Measurements from ENCODE around the gene CARS1. TPM values are rescaled to one million over a fixed set of nuclear protein-coding genes. Genes with fewer than 3 reads are reported as not detected.

Gene CARS1
- polyA plus RNA-seq, 1 donor, result 21.3 TPM

GRCh38 chr11:3007404-3008010 lies 49.7 kb downstream of the CARS1 start:
- DNase-seq, result no peak

GRCh38 chr11:3006505-3007260 lies 50.5 kb downstream of the CARS1 start:
- no peak for DNase-seq

- no peak for DNase-seq
These were observed 52.7 kb downstream of the CARS1 start for GRCh38 chr11:3004481-3004880.

GRCh38 chr11:3003396-3004231 lies 53.6 kb downstream of the CARS1 start:
- DNase-seq, result no peak

GRCh38 chr11:3002871-3003270 lies 54.4 kb downstream of the CARS1 start:
- no peak for DNase-seq

- no peak for DNase-seq
These were observed 54.8 kb downstream of the CARS1 start for GRCh38 chr11:3002351-3002861.

- DNase-seq, result no peak
These were observed 55.7 kb downstream of the CARS1 start for GRCh38 chr11:3001496-3001895.

- DNase-seq, result no peak
These were observed 56.9 kb downstream of the CARS1 start for GRCh38 chr11:3000032-3000961.

GRCh38 chr11:2999464-2999998 lies 57.7 kb downstream of the CARS1 start:
- no peak for DNase-seq

GRCh38 chr11:2998073-2998850 lies 59.0 kb downstream of the CARS1 start:
- DNase-seq, result no peak

GRCh38 chr11:2997406-2997805 lies 59.8 kb downstream of the CARS1 start:
- no peak for DNase-seq

GRCh38 chr11:2996976-2997375 lies 60.2 kb downstream of the CARS1 start:
- DNase-seq, result no peak

GRCh38 chr11:2995893-2996554 lies 61.2 kb downstream of the CARS1 start:
- no peak for DNase-seq

GRCh38 chr11:2995031-2995561 lies 62.1 kb downstream of the CARS1 start:
- no peak for DNase-seq

- DNase-seq, result no peak
These were observed 62.9 kb downstream of the CARS1 start for GRCh38 chr11:2994336-2994730.

GRCh38 chr11:2992997-2993325 lies 64.3 kb downstream of the CARS1 start:
- no peak for DNase-seq

GRCh38 chr11:2992234-2992996 lies 64.8 kb downstream of the CARS1 start, which contains the start of gene NAP1L4:
TSS of gene NAP1L4 (minus strand) at chr11:2992329. CDS start at chr11:2979220, 13,109 bp downstream.
- peak; percentile 97 for DNase-seq

- DNase-seq, result peak; percentile 59
These were observed 65.6 kb downstream of the CARS1 start for GRCh38 chr11:2991452-2992233.
